HCT116 (cell line): ENCODE measurements around the gene MOB4. TPM values are rescaled to one million over a fixed set of nuclear protein-coding genes. Genes with fewer than 3 reads are reported as not detected.

ENCODE experiments used
- ATAC-seq: fragments of 200-7000 bp; cut with Tn5 transposase; 2 replicates; pipeline ENCODE4 v1.9.1; 2020; ENCODE audit warnings: mild to moderate bottlenecking, moderate library complexity
- BruUV-seq: library from RNA; stranded (reverse); fragments of 400-500 nt; replicated peaks from 2 replicates; lab custom pipeline; 2021; lab: Mats Ljungman, UMichigan
- CTCF ChIA-PET: fragments of 300-600 bp; sonication (Branson Sonifier 250); formaldehyde crosslinking; loops from one replicate; lab custom pipeline; 2021; ENCODE audit warnings: antibody characterized with exemption; lab: Charles Lee
- POLR2A ChIA-PET: fragments of 300-600, 350-600 bp; sonication (Branson Sonifier 250); formaldehyde crosslinking; loops from one replicate; lab custom pipeline; 2021; ENCODE audit warnings: antibody characterized with exemption; lab: Charles Lee
- RAD21 ChIA-PET, 2 experiments: fragments of 300-600 bp; sonication (Branson Sonifier 250); formaldehyde crosslinking; loops; one replicate each; lab custom pipeline; 2023; ENCODE audit warnings: low total read pairs in 2 of 2; ENCODE audit not compliant: uncharacterized antibody in 2 of 2, unreplicated experiment in 2 of 2, low non-redundant PET in 1 of 2; lab: Charles Lee
- DNase-seq: peaks from one replicate; pipeline ENCODE4 v3.0.0-alpha.2; 2010; ENCODE audit warnings: low read depth, low spot score
- H2AFZ ChIP-seq: fragments of 200-600 bp; shearing (Covaris generic), sonication (generic); 2 replicates; pipeline ENCODE4 v1.6.1; 2017; ENCODE audit warnings: low read depth, mixed run types, mixed read lengths, antibody characterized with exemption, low read length; ENCODE audit not compliant: poor library complexity, severe bottlenecking
- H3K27ac ChIP-seq: 2 replicates; pipeline ENCODE4 v1.5.1; 2012; ENCODE audit warnings: low read depth, low read length
- H3K27me3 ChIP-seq: fragments of 200-600 bp; sonication (generic); 2 replicates; pipeline ENCODE4 v1.6.1; 2016; ENCODE audit warnings: mixed run types, low read length, mixed read lengths; ENCODE audit not compliant: insufficient read depth
- H3K36me3 ChIP-seq, 2 experiments: fragments of 200-500 bp in 1 of 2; fragments of 200-600 bp in 1 of 2; sonication (Bioruptor generic) in 1 of 2; sonication (generic) in 1 of 2; 2 replicates each; pipeline versions ENCODE4 v1.5.1 to v1.6.1; 2014 to 2016; ENCODE audit warnings: low read length in 2 of 2, inconsistent platforms in 1 of 2, mixed read lengths in 1 of 2, mixed run types in 1 of 2; ENCODE audit not compliant: insufficient read depth in 2 of 2, control insufficient read depth in 1 of 2
- H3K4me1 ChIP-seq, 2 experiments: fragments of 200-600 bp in 1 of 2; sonication (generic) in 1 of 2; 2 replicates each; pipeline versions ENCODE4 v1.5.1 to v1.6.1; 2012 to 2017; ENCODE audit warnings: low read length in 2 of 2, inconsistent platforms in 1 of 2, mild to moderate bottlenecking in 1 of 2, mixed read lengths in 1 of 2, mixed run types in 1 of 2, moderate library complexity in 1 of 2; ENCODE audit not compliant: insufficient read depth in 2 of 2, control insufficient read depth in 1 of 2
- H3K4me2 ChIP-seq: fragments of 200-600 bp; sonication (generic); 2 replicates; pipeline ENCODE4 v1.6.1; 2017; ENCODE audit warnings: mixed run types, low read length, mixed read lengths
- H3K4me3 ChIP-seq, 2 experiments: fragments of 200-600 bp in 1 of 2; sonication (generic) in 1 of 2; replicated peaks in 1 of 2; 2 replicates each; pipeline ENCODE4 v1.5.1; 2011 to 2016; ENCODE audit warnings: low read length in 2 of 2, control low read depth in 1 of 2, low read depth in 1 of 2, mild to moderate bottlenecking in 1 of 2, mixed read lengths in 1 of 2, mixed run types in 1 of 2
- H3K79me2 ChIP-seq: fragments of 200-600 bp; sonication (generic); 2 replicates; pipeline ENCODE4 v1.6.1; 2017; ENCODE audit warnings: mild to moderate bottlenecking, mixed run types, low read length, moderate library complexity, mixed read lengths; ENCODE audit not compliant: insufficient read depth
- H3K9ac ChIP-seq: fragments of 200-600 bp; sonication (generic); 2 replicates; pipeline ENCODE4 v1.6.1; 2016; ENCODE audit warnings: low read length, mixed read lengths
- H3K9me2 ChIP-seq: fragments of 200-600 bp; sonication (generic), shearing (Covaris generic); 2 replicates; pipeline ENCODE4 v1.6.1; 2017; ENCODE audit warnings: mixed run types, mild to moderate bottlenecking, moderate library complexity; ENCODE audit not compliant: insufficient read depth
- H3K9me3 ChIP-seq, 2 experiments: fragments of 200-500 bp in 1 of 2; fragments of 200-600 bp in 1 of 2; sonication (Bioruptor generic) in 1 of 2; sonication (generic) in 1 of 2; 2 replicates each; pipeline ENCODE4 v1.6.1; 2014 to 2017; ENCODE audit warnings: low read length in 2 of 2, mixed read lengths in 2 of 2, inconsistent platforms in 1 of 2, low read depth in 1 of 2, mild to moderate bottlenecking in 1 of 2, mixed run types in 1 of 2, moderate library complexity in 1 of 2; ENCODE audit not compliant: control insufficient read depth in 1 of 2, insufficient read depth in 1 of 2
- H4K20me1 ChIP-seq: fragments of 200-600 bp; sonication (generic), shearing (Covaris generic); 2 replicates; pipeline ENCODE4 v1.6.1; 2017; ENCODE audit warnings: mixed run types, mild to moderate bottlenecking, moderate library complexity; ENCODE audit not compliant: insufficient read depth
- CBX3 ChIP-seq: IDR thresholded peaks from 2 replicates; pipeline ENCODE4 v1.6.1; 2012; ENCODE audit warnings: low read depth
- EZH2 ChIP-seq: fragments of 200-600 bp; sonication (generic); IDR thresholded peaks from 2 replicates; pipeline ENCODE4 v1.6.1; 2017; ENCODE audit warnings: antibody characterized with exemption, mixed run types
- MAX ChIP-seq: IDR thresholded peaks from 2 replicates; pipeline ENCODE4 v1.6.1; 2012
- SIN3A ChIP-seq: IDR thresholded peaks from 2 replicates; pipeline ENCODE4 v1.6.1; 2012; ENCODE audit warnings: low read depth
- TCF7L2 ChIP-seq: IDR thresholded peaks from 2 replicates; pipeline ENCODE4 v1.7.0; 2011; ENCODE audit warnings: borderline replicate concordance, inconsistent platforms; ENCODE audit not compliant: insufficient read depth, insufficient read length; ENCODE audit errors: extremely low read depth
- ZBTB33 ChIP-seq: IDR thresholded peaks from 2 replicates; pipeline ENCODE4 v1.6.1; 2011; ENCODE audit warnings: mild to moderate bottlenecking, low read length, moderate library complexity; ENCODE audit not compliant: insufficient replicate concordance; ENCODE audit errors: extremely low read depth
- ZFX ChIP-seq: fragments of 450-650 bp; IDR thresholded peaks from 2 replicates; pipeline ENCODE4 v1.6.1; 2017
- ZNF274 ChIP-seq: fragments of 200-500 bp; sonication (Bioruptor generic); IDR thresholded peaks from 2 replicates; pipeline ENCODE4 v1.6.1; 2014; ENCODE audit warnings: mild to moderate bottlenecking, low read depth, low read length, inconsistent platforms
- intact Hi-C: fragments of 100-400 bp; cut with micrococcal nuclease; formaldehyde crosslinking; loops from 2 replicates; pipeline ENCODE4 v1.10.0; 2022
- total RNA-seq: library from RNA; stranded (reverse); gene quantifications from one replicate; pipeline ENCODE4 v1.2.1, GENCODE V29; 2021; ENCODE audit not compliant: unreplicated experiment

Gene MOB4
- total RNA-seq, 1 experiment from 2014 or later, result 24.4 TPM

GRCh38 chr2:197497326-197497725, 18.5 kb upstream of the MOB4 start:
- ChIA-PET CTCF (no interaction called here), POLR2A (no interaction called here), RAD21 (no interaction called here)
- Histone ChIP-seq H3K79me2 (peaks cover 94% of the 10 kb centered on the region), H3K4me3 (peak overlapping the region in 1 of 2 experiments; percentile 81; a peak in 1 of 4 replicates), H4K20me1 (peaks cover 59% of the 10 kb centered on the region; the same call in 1 of the 2 replicates), H3K9me2 (no peaks in the 10 kb centered on the region), H3K9ac (peak overlapping the region; percentile 90), H3K9me3 (no peaks in the 10 kb centered on the region), H2AFZ (no peak overlapping the region), H3K27me3 (no peaks in the 10 kb centered on the region), H3K4me2 (peak overlapping the region; percentile 67), H3K4me1 (peaks cover 7 to 29% of the 10 kb centered on the region in 2 experiments; a peak in 3 of 4 replicates), H3K36me3 (peaks cover 58 to 81% of the 10 kb centered on the region in 2 experiments), H3K27ac (no peak overlapping the region; the same call in 1 of the 2 replicates)
- no TSS peak for BruUV-seq
- TF ChIP-seq SIN3A, result 0 out of 2 replicates have a peak, but pooled peaks have one; percentile 33
- TF ChIP-seq MAX, result no peak
- TF ChIP-seq ZNF274, result no peak
- TF ChIP-seq ZBTB33, result no peak
- no peak for TF ChIP-seq EZH2
- no peak for TF ChIP-seq CBX3
- no peak for TF ChIP-seq TCF7L2
- no peak for TF ChIP-seq ZFX
- DNase-seq (no peak), ATAC-seq (no peak)
- intact Hi-C loops, result no loop called here
